Astrocyte of the spinal cord (primary cell): Measurements from ENCODE around the gene SLC6A3.

ENCODE experiments used
- DNase-seq: peaks from one replicate; pipeline ENCODE4 v3.0.0; 2011; ENCODE audit warnings: low read depth, low spot score
- H3K4me3 ChIP-seq: 2 replicates; pipeline ENCODE4 v1.5.1; 2011; ENCODE audit warnings: low read depth, mild to moderate bottlenecking, low read length, moderate library complexity
- CTCF ChIP-seq: IDR thresholded peaks from 2 replicates; pipeline ENCODE4 v1.5.1; 2012; ENCODE audit warnings: low read depth, mild to moderate bottlenecking, low read length, inconsistent platforms
- in situ Hi-C: cut with HindIII; loops from 2 replicates; pipeline ENCODE4 v1.10.0; 2017; ENCODE audit warnings: low sequenced_read_pairs

The SLC6A3 gene

GRCh38 chr5:1474866-1475543 is 29.8 kb upstream of the SLC6A3 start:
- in situ Hi-C loops: no loop called here
- H3K4me3 ChIP-seq: no peak overlapping the region
- no peak for TF ChIP-seq CTCF
- DNase-seq: no peak

- no peak for DNase-seq
- in situ Hi-C loops: no loop called here
- no peak overlapping the region for H3K4me3 ChIP-seq
- no peak for TF ChIP-seq CTCF
Observed at GRCh38 chr5:1474183-1474839, 29.1 kb upstream of the SLC6A3 start.

- DNase-seq: no peak
- H3K4me3 ChIP-seq: no peak overlapping the region
- no peak for TF ChIP-seq CTCF
- in situ Hi-C loops: no loop called here
Observed at GRCh38 chr5:1473746-1474145, 28.5 kb upstream of the SLC6A3 start.

GRCh38 chr5:1472964-1473628 is 27.9 kb upstream of the SLC6A3 start:
- H3K4me3 ChIP-seq: no peak overlapping the region
- no peak for DNase-seq
- in situ Hi-C loops: no loop called here
- TF ChIP-seq CTCF: no peak

DNA sequence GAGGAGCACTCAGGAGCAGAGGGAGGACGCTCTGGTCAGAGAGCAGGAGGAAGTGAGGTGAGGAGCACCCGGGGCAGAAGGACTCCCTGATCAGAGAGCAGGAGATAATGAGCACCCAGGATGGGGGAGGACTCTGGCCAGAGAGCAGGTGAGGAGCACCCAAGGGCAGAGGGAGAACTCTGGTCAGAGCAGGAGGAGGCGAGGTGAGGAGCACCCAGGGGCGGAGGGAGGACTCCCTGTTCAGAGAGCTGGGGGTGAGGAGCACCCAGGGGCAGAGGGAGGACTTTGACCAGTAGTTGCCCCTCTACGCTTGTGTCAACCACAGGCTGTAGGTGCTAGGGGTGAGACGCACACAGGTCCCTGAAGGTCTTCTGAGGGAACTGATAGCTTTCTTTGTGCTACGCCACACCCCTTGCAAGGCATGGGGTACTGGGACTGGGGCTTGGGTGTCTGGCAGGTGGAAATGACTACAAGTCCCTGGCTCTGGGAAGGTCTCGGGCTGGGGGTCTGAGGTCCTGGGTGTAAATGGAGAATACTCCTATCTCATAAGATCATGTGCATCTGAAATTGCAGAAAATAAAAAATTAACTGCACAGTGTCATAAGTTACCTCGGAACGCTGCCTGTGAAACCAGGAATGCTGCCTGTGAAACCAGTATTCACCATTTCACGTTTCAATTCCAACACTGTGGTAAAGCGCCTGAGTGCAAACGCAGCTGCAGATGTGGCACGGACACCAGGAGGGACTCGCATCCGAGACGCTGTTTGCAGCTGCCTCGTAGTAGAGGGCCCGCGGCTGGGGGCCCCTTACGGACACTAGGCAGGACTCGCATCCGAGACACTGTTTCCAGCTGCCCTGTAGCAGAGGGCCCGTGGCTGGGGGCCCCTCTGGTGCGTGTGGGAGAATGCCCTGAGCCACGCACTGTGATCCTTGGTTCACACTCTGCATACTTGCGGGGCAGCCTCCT is 27.0 kb upstream of the SLC6A3 start:
- no peak for TF ChIP-seq CTCF
- in situ Hi-C loops: no loop called here
- H3K4me3 ChIP-seq: no peak overlapping the region
- no peak for DNase-seq

DNA sequence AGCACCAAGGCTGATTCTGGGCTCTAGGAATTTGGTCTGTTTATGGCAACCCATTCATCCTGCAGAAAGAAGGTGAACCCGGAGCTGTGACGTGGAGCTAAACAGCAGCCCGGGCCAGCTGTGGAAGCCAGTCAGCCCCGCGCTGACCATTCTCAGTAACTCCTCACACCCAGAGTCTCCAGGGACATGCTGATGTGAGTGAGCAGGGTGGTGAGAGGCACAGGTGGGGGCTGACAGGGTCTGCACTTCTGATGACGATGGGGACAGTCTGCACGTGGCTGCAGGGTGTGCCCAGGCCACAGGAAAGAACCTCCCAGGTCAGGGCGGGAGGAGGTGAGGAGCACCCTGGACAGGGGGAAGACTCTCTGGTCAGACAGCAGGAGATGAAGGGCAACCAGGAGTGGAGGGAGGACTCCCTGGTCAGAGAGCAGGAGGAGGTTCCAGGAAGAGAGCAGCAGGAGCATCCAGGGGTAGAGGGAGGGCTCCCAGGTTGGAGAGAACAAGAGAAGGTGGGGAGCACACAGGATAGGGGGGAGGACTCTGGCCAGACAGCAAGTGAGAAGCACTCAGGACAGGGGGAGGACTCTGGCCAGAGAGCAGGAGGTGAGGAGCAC is 26.1 kb upstream of the SLC6A3 start:
- in situ Hi-C loops: no loop called here
- DNase-seq: no peak
- no peak for TF ChIP-seq CTCF
- no peak overlapping the region for H3K4me3 ChIP-seq
